Hepatocyte (in vitro differentiated cells): ENCODE results near the gene CTRL. TPM values are rescaled to one million over a fixed set of nuclear protein-coding genes. Genes with fewer than 3 reads are reported as not detected.

ENCODE experiments used
- DNase-seq: peaks from one replicate; pipeline ENCODE4 v3.0.0-alpha.2; 2016; ENCODE audit warnings: low spot score
- H2AFZ ChIP-seq: fragments of 200-600 bp; sonication (generic); 2 replicates; pipeline ENCODE4 v1.6.0; 2016; ENCODE audit warnings: antibody characterized with exemption, mild to moderate bottlenecking
- H3K27ac ChIP-seq: fragments of 200-600 bp; sonication (generic); 2 replicates; pipeline ENCODE4 v1.5.1; 2016; ENCODE audit warnings: mild to moderate bottlenecking
- H3K27me3 ChIP-seq: fragments of 200-600 bp; sonication (generic); 2 replicates; pipeline ENCODE4 v1.6.1; 2016
- H3K36me3 ChIP-seq: fragments of 200-600 bp; sonication (generic); replicated peaks from 2 replicates; pipeline ENCODE4 v1.5.1; 2016; ENCODE audit warnings: low read depth; ENCODE audit not compliant: insufficient read depth
- H3K4me1 ChIP-seq: fragments of 200-600 bp; sonication (generic); 2 replicates; pipeline ENCODE4 v1.5.1; 2016; ENCODE audit warnings: mild to moderate bottlenecking, moderate library complexity; ENCODE audit not compliant: insufficient read depth
- H3K4me2 ChIP-seq: fragments of 200-600 bp; sonication (generic); 2 replicates; pipeline ENCODE4 v1.6.0; 2016
- H3K4me3 ChIP-seq: fragments of 200-600 bp; sonication (generic); 2 replicates; pipeline ENCODE4 v1.5.1; 2016; ENCODE audit warnings: mild to moderate bottlenecking
- H3K79me2 ChIP-seq: fragments of 200-600 bp; sonication (generic); 2 replicates; pipeline ENCODE4 v1.6.0; 2017; ENCODE audit warnings: mild to moderate bottlenecking
- H3K9me2 ChIP-seq: fragments of 200-600 bp; sonication (generic); replicated peaks from 2 replicates; pipeline ENCODE4 v1.6.0; 2017; ENCODE audit warnings: mild to moderate bottlenecking; ENCODE audit not compliant: insufficient read depth
- H3K9me3 ChIP-seq: fragments of 200-600 bp; sonication (generic); 2 replicates; pipeline ENCODE4 v1.5.1; 2016; ENCODE audit warnings: low read depth, mild to moderate bottlenecking
- H4K20me1 ChIP-seq: fragments of 200-600 bp; sonication (generic); 2 replicates; pipeline ENCODE4 v1.6.0; 2016; ENCODE audit warnings: mild to moderate bottlenecking; ENCODE audit not compliant: insufficient read depth, poor library complexity, severe bottlenecking
- CTCF ChIP-seq: fragments of 200-600 bp; sonication (generic); IDR thresholded peaks from 2 replicates; pipeline ENCODE4 v1.5.1; 2016; ENCODE audit warnings: antibody characterized with exemption, mild to moderate bottlenecking; ENCODE audit not compliant: poor library complexity
- EZH2 ChIP-seq: fragments of 200-600 bp; sonication (generic); IDR thresholded peaks from 2 replicates; pipeline ENCODE4 v1.6.1; 2016; ENCODE audit warnings: antibody characterized with exemption, mild to moderate bottlenecking, borderline replicate concordance
- EZH2phosphoT487 ChIP-seq: fragments of 200-600 bp; sonication (generic); IDR thresholded peaks from one replicate; pipeline ENCODE4 v1.6.1; 2018; ENCODE audit warnings: antibody characterized with exemption, mild to moderate bottlenecking, low read depth, moderate library complexity; ENCODE audit not compliant: unreplicated experiment, severe bottlenecking
- WGBS: methylation state at CpG from one replicate; pipeline ENCODE4 v1.1.6; 2016; ENCODE audit warnings: low lambda C conversion rate; ENCODE audit errors: missing lambda C conversion rate; 5-methylcytosine and 5-hydroxymethylcytosine counted together
- polyA plus RNA-seq: library from polyadenylated mRNA; unstranded; fragments of >200 nt; fragmentation: Nextera tagmentation; extraction: Ambion mirVana; gene quantifications from 2 replicates; pipeline ENCODE4 v1.2.1, GENCODE V29; 2016
- total RNA-seq: library from RNA; depleted of rRNA; stranded (reverse); fragments of >200 nt; gene quantifications from 2 replicates; pipeline ENCODE4 v1.2.3, GENCODE V29; 2014

The CTRL gene
- total and polyA plus RNA-seq, 2 experiments from 2014 or later = 0.63 to 12.5 TPM

- Histone ChIP-seq H3K9me2 (no peaks in the 10 kb centered on the region), H3K4me2 (no peak overlapping the region), H3K27ac (no peak overlapping the region), H4K20me1 (peaks cover 40% of the 10 kb centered on the region), H3K9me3 (no peaks in the 10 kb centered on the region), H3K27me3 (no peaks in the 10 kb centered on the region), H3K79me2 (peaks cover 36% of the 10 kb centered on the region), H3K36me3 (no peaks in the 10 kb centered on the region), H3K4me3 (no peak overlapping the region), H3K4me1 (peaks cover 4% of the 10 kb centered on the region), H2AFZ (no peak overlapping the region)
- TF ChIP-seq CTCF (no peak), EZH2 (no peak), EZH2phosphoT487 (no peak)
- WGBS = 78% methylated on average over 5 of the region's 5 CpGs
- no peak for DNase-seq
Measured at GRCh38 chr16:67922221-67922620, 9.4 kb downstream of the CTRL start.

- H3K9me2 ChIP-seq = no peaks in the 10 kb centered on the region
- no peak for DNase-seq
- no peak overlapping the region for H3K27ac ChIP-seq
- H3K79me2 ChIP-seq = peaks cover 54% of the 10 kb centered on the region
- TF ChIP-seq CTCF (no peak), EZH2phosphoT487 (no peak), EZH2 (no peak)
- H3K4me1 ChIP-seq = peaks cover 4% of the 10 kb centered on the region
- H3K4me3 ChIP-seq = no peak overlapping the region
- no peak overlapping the region for H3K4me2 ChIP-seq
- no peak overlapping the region for H2AFZ ChIP-seq
- no peaks in the 10 kb centered on the region for H3K9me3 ChIP-seq
- H3K36me3 ChIP-seq = no peaks in the 10 kb centered on the region
- H4K20me1 ChIP-seq = peaks cover 38% of the 10 kb centered on the region
- WGBS = 97% methylated on average over 6 of the region's 6 CpGs
- no peaks in the 10 kb centered on the region for H3K27me3 ChIP-seq
Measured at GRCh38 chr16:67919622-67920221, 11.9 kb downstream of the CTRL start.

- H3K4me2 ChIP-seq = no peak overlapping the region
- TF ChIP-seq EZH2 = no peak
- no peak for TF ChIP-seq CTCF
- H3K27ac ChIP-seq = peak overlapping the region; percentile 55
Measured at GRCh38 chr16:67917852-67918236, 13.8 kb downstream of the CTRL start.

More at GRCh38 chr16:67917852-67918236, 13.8 kb downstream of the CTRL start:
- H3K27me3 ChIP-seq = no peaks in the 10 kb centered on the region
- H3K9me2 ChIP-seq = no peaks in the 10 kb centered on the region
- no peaks in the 10 kb centered on the region for H3K36me3 ChIP-seq
- no peaks in the 10 kb centered on the region for H3K9me3 ChIP-seq
- WGBS = 82% methylated on average over 4 of the region's 4 CpGs
- peaks cover 4% of the 10 kb centered on the region for H3K4me1 ChIP-seq
- H2AFZ ChIP-seq = no peak overlapping the region
- H3K4me3 ChIP-seq = no peak overlapping the region
- peaks cover 32% of the 10 kb centered on the region for H4K20me1 ChIP-seq
- DNase-seq = peak; percentile 77
- peaks cover 56% of the 10 kb centered on the region for H3K79me2 ChIP-seq
